ENCODE data around the gene C1QTNF12.

Gene C1QTNF12

DNA sequence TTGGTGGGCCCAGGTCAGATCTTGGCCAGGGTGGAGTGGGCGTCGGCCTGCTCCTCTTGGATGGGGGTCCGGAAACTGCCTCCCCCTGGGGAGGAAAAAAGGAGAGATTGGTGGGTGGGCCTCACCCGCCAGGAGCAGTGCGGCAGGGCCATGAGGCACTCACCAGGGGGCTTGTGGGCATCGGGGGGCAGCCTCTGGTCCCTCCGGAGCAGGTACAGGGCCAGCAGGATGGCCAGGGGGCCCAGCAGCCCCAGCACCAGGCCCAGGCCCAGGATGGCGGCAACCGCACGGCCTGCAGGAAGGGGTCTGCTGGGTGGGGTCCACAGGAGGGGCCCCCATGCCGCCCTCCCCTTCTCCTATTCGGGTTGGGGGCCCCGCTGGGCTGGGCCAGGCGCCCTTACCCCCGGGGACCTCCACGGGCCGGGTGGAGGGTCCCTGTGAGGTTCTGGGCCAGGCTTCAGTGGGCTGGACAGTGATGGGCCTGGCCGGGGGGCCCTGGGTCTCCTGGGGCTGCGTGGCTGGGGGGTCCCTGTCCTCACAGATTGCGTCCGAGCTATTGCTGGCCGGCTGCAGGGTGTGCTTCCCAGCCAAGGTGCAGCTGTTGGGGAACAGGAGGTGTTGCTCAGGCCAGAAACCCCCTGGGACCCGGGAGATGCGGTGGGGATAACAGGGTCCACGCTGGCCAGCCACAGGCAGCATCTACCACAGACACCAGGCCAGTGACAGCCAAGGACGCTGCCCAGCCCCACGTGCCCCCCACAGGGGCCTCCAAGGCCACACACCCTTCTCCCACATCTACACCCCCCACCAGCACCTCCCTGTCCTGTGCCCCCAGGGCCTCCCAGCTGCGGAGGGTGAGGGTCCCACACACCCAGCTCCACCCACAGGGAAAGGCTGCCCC is 34.7 kb downstream of the C1QTNF12 start:
- DNase-seq (ENCODE audit: low read depth in 1 of 2, low spot score in 1 of 2): no peak
- H3K27me3 ChIP-seq (ENCODE audit: insufficient read depth, poor library complexity, severe bottlenecking): peaks cover 15% of the 10 kb centered on the region

DNA sequence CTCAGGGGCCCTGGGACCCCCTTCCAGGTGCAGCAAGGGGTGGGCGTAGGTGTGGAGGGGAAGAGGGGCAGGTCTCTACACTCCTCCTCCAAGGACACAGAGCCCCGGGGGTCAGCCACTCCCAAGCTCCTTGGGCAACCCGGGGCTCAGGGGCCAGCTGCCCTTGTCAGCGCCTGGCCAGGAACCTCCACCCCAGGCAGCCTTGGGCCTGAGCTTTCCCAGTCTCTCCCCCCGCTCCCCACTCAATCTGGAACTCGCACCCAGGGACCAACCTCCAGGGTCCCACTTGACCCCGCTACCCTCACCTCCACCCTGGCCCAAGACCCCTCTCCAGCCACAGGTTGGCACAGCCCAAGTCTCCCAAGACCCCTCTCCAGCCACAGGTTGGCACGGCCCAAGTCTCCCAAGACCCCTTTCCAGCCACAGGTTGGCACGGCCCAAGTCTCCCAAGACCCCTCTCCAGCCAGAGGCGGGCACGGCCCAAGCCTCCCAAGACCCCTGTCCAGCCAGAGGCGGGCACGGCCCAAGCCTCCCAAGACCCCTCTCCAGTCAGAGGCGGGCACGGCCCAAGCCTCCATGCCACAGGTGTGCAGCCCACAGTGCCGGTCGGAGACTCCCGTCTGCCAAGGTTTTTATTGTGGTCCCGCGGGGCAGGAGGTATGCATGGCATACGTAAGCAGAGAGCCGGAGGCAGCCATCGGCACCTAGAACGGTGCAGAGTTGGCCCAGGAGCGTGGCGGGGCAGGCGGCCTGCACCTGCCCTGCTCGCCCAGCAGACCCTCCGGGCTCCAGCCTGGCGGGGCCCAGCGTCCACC is 35.6 kb downstream of the C1QTNF12 start:
- H3K27me3 ChIP-seq (ENCODE audit: insufficient read depth, poor library complexity, severe bottlenecking): peaks cover 23% of the 10 kb centered on the region
- no peak for DNase-seq (ENCODE audit: low read depth in 1 of 2, low spot score in 1 of 2)
- no peak overlapping the region for H3K4me3 ChIP-seq (replicated peaks; ENCODE audit: insufficient read depth, low read length)
- TF ChIP-seq GABPA (IDR thresholded peaks at IDR 0.05; ENCODE audit: low read depth): no peak
- no peak for TF ChIP-seq CTCF (IDR thresholded peaks at IDR 0.05; ENCODE audit: insufficient read depth, low read length)
- no peak for TF ChIP-seq REST (IDR thresholded peaks at IDR 0.05; ENCODE audit: insufficient replicate concordance, low read depth)
- TF ChIP-seq POLR2AphosphoS5 (IDR thresholded peaks at IDR 0.05; ENCODE audit: low read depth): no peak
- TF ChIP-seq SPI1 (IDR thresholded peaks at IDR 0.05; ENCODE audit: borderline replicate concordance, low read depth): no peak
- no peak overlapping the region for H3K27ac ChIP-seq (replicated peaks)

More for the DNA sequence above, 34.7 kb downstream of the C1QTNF12 start:
- TF ChIP-seq GABPA (IDR thresholded peaks at IDR 0.05; ENCODE audit: low read depth): no peak
- TF ChIP-seq CTCF (IDR thresholded peaks at IDR 0.05; ENCODE audit: insufficient read depth, low read length): no peak
- TF ChIP-seq REST (IDR thresholded peaks at IDR 0.05; ENCODE audit: insufficient replicate concordance, low read depth): no peak
- TF ChIP-seq SPI1 (IDR thresholded peaks at IDR 0.05; ENCODE audit: borderline replicate concordance, low read depth): no peak
- TF ChIP-seq POLR2AphosphoS5 (IDR thresholded peaks at IDR 0.05; ENCODE audit: low read depth): no peak
- no peak overlapping the region for H3K4me3 ChIP-seq (replicated peaks; ENCODE audit: insufficient read depth, low read length)
- H3K27ac ChIP-seq (replicated peaks): no peak overlapping the region

GRCh38 chr1:1208713-1209433 is 37.6 kb downstream of the C1QTNF12 start:
- no peak overlapping the region for H3K27ac ChIP-seq (replicated peaks)

More at GRCh38 chr1:1208713-1209433, 37.6 kb downstream of the C1QTNF12 start:
- TF ChIP-seq GABPA (IDR thresholded peaks at IDR 0.05; ENCODE audit: low read depth) (no peak), SPI1 (IDR thresholded peaks at IDR 0.05; ENCODE audit: borderline replicate concordance, low read depth) (peak; percentile 68), REST (IDR thresholded peaks at IDR 0.05; ENCODE audit: insufficient replicate concordance, low read depth) (no peak), CTCF (IDR thresholded peaks at IDR 0.05; ENCODE audit: insufficient read depth, low read length) (no peak), POLR2AphosphoS5 (IDR thresholded peaks at IDR 0.05; ENCODE audit: low read depth) (peak; percentile 63; the same call in 1 of the 2 replicates)
- DNase-seq (ENCODE audit: low read depth in 1 of 2, low spot score in 1 of 2): peak in 1 of 2 experiments; percentile 79
- H3K27me3 ChIP-seq (ENCODE audit: insufficient read depth, poor library complexity, severe bottlenecking): peaks cover 36% of the 10 kb centered on the region
- no peak overlapping the region for H3K4me3 ChIP-seq (replicated peaks; ENCODE audit: insufficient read depth, low read length)

Data from HL-60 (cell line).